Body of pancreas (tissue), 4 donors: ENCODE results near the gene MARS1. TPM values are rescaled to one million over a fixed set of nuclear protein-coding genes. Genes with fewer than 3 reads are reported as not detected.

Experiments
- ATAC-seq: fragments of 150-250 bp; one replicate; pipeline ENCODE4 v1.9.1; 2016
- DNase-seq, 4 donors: peaks; one replicate each; pipeline ENCODE4 v3.0.0-alpha.2; 2019
- H3K27ac ChIP-seq, 4 donors: fragments of 200-600 bp; sonication (generic); 1 replicate in 3 of 4; 2 replicates in 1 of 4; pipeline versions ENCODE4 v1.5.1 to v1.6.1; 2016 to 2019; ENCODE audit warnings: mild to moderate bottlenecking in 1 of 4, mixed read lengths in 1 of 4, moderate library complexity in 1 of 4
- H3K27me3 ChIP-seq, 2 donors: fragments of 200-600 bp; sonication (generic); one replicate each; pipeline ENCODE4 v1.6.0; 2016; ENCODE audit warnings: mild to moderate bottlenecking in 1 of 2
- H3K36me3 ChIP-seq, 2 donors: fragments of 200-600 bp; sonication (generic); replicated peaks in 1 of 2; 2 replicates each; pipeline ENCODE4 v1.5.1; 2016; ENCODE audit warnings: low read depth in 2 of 2; ENCODE audit not compliant: insufficient read depth in 1 of 2
- H3K4me1 ChIP-seq: fragments of 200-600 bp; sonication (generic); one replicate; pipeline ENCODE4 v1.6.0; 2016
- H3K4me3 ChIP-seq, 2 donors: fragments of 200-600 bp; sonication (generic); 1 replicate in 1 of 2; 2 replicates in 1 of 2; pipeline ENCODE4 v1.5.1; 2016 to 2019
- H3K9me3 ChIP-seq, 3 donors: fragments of 200-600 bp; sonication (generic); 1 replicate in 2 of 3; 2 replicates in 1 of 3; pipeline ENCODE4 v1.5.1; 2016
- POLR2A ChIP-seq, 3 donors: fragments of 450-650 bp; IDR thresholded peaks; one replicate each; pipeline ENCODE4 v1.6.1; 2016; ENCODE audit warnings: antibody characterized with exemption in 3 of 3, mild to moderate bottlenecking in 2 of 3
- WGBS, 2 donors: methylation state at CpG; one replicate each; pipeline ENCODE4 v1.1.5; 2017; 5-methylcytosine and 5-hydroxymethylcytosine counted together
- intact Hi-C: fragments of 100-400 bp; cut with DNase I; formaldehyde crosslinking; loops from one replicate; pipeline ENCODE4 v1.15.1; 2023
- total RNA-seq, 2 donors: library from RNA; depleted of rRNA; stranded (reverse); fragments of >200 nt; gene quantifications; one replicate each; pipeline ENCODE4 v1.1.0, GENCODE V29; 2016
- TF ChIP-seq, protein P1 (sequence below), 7 experiments: fragments of 450-650 bp in 4 of 7; fragments of 200-600 bp in 3 of 7; sonication (generic) in 3 of 7; IDR thresholded peaks; one replicate each; pipeline ENCODE4 v1.5.1; 2016 to 2019; ENCODE audit warnings: antibody characterized with exemption in 7 of 7

Gene MARS1
- total RNA-seq, 2 donors from 2014 or later: 61.7 to 103 TPM

DNA sequence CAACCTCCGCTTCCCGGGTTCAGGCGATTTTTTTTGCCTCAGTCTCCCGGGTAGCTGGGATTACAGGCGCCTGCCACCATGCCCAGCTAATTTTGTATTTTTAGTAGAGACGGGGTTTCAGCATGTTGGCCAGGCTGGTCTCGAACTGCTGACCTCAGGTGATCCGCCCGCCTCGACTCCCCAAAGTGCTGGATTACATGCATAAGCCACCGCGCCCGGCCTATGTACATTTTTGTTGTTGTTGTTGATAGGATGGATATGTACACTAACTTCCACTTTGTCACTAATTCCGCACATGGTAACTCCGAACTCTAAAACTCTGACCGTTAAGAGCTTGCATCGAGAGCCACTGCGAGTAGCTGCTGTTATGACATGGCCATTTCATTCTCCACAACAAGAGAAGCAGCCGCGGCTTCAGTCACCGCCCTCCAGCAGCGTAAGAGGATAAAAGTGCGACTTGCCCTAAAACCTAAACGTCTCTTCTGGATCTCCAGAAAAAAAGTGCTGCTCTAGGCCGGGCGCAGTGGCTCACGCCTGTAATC, 742 bp upstream of the MARS1 start:
- TF ChIP-seq POLR2A (IDR thresholded peaks at IDR 0.05): no peak
- TF ChIP-seq, protein P1, sequence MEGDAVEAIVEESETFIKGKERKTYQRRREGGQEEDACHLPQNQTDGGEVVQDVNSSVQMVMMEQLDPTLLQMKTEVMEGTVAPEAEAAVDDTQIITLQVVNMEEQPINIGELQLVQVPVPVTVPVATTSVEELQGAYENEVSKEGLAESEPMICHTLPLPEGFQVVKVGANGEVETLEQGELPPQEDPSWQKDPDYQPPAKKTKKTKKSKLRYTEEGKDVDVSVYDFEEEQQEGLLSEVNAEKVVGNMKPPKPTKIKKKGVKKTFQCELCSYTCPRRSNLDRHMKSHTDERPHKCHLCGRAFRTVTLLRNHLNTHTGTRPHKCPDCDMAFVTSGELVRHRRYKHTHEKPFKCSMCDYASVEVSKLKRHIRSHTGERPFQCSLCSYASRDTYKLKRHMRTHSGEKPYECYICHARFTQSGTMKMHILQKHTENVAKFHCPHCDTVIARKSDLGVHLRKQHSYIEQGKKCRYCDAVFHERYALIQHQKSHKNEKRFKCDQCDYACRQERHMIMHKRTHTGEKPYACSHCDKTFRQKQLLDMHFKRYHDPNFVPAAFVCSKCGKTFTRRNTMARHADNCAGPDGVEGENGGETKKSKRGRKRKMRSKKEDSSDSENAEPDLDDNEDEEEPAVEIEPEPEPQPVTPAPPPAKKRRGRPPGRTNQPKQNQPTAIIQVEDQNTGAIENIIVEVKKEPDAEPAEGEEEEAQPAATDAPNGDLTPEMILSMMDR (IDR thresholded peaks at IDR 0.05): no peak
- no peak overlapping the region for H3K4me3 ChIP-seq
- H3K36me3 ChIP-seq: peaks cover 9 to 16% of the 10 kb centered on the region in 2 donors
- no peaks in the 10 kb centered on the region for H3K9me3 ChIP-seq
- no peak overlapping the region for H3K27ac ChIP-seq
- H3K27me3 ChIP-seq: no peaks in the 10 kb centered on the region
- ATAC-seq (no peak), DNase-seq (no peak)
- intact Hi-C loops: no loop called here
- 76 to 81% methylated on average over 27 of the region's 27 CpGs for WGBS, 2 donors
- peaks cover 15% of the 10 kb centered on the region for H3K4me1 ChIP-seq

DNA sequence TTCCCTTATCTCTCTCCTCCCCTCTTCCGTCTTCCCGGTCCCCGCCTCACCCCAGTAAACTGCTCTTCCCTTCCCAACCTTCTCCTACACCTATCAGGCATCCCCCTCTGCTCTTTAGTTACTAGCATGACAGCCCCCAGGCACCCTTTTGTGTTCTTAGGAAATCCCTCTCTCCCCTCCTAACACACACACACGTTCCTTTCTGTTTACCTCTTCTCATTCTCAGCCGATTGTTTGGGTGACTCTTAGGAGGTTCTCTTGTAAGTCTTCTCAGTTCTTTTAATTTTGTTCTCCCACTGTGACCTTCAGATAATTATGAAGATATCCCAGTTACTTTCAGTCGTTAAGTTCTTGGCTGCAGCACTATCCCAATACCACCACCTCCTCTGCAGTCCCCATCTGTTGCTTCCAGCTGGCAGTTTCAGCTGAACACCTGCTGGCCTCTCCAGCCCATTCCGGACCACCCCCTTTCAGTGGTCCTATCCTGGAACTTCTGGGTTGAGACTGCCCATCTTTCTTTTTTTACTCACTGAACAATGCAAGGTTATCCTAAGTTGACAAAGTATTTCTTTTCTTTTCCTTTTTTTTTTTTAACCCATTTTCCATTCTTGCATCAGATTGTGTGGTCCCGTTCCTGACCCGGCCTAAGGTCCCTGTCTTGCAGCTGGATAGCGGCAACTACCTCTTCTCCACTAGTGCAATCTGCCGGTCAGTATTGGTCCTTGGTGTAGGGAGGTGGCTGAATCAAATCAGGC, 711 bp downstream of the MARS1 start:
- intact Hi-C loops: no loop called here
- no peaks in the 10 kb centered on the region for H3K9me3 ChIP-seq
- DNase-seq (no peak), ATAC-seq (no peak)
- H3K4me3 ChIP-seq: peak overlapping the region; percentile 96 to 98
- H3K36me3 ChIP-seq: peaks cover 9 to 18% of the 10 kb centered on the region in 2 donors
- TF ChIP-seq, protein P1 (IDR thresholded peaks at IDR 0.05): no peak
- TF ChIP-seq POLR2A (IDR thresholded peaks at IDR 0.05): no peak
- 9% methylated on average over 11 of the region's 11 CpGs for whole genome bisulfite sequencing, 2 donors
- no peaks in the 10 kb centered on the region for H3K27me3 ChIP-seq
- peaks cover 15% of the 10 kb centered on the region for H3K4me1 ChIP-seq
- peak overlapping the region; percentile 65 to 82 (median 72) for H3K27ac ChIP-seq

DNA sequence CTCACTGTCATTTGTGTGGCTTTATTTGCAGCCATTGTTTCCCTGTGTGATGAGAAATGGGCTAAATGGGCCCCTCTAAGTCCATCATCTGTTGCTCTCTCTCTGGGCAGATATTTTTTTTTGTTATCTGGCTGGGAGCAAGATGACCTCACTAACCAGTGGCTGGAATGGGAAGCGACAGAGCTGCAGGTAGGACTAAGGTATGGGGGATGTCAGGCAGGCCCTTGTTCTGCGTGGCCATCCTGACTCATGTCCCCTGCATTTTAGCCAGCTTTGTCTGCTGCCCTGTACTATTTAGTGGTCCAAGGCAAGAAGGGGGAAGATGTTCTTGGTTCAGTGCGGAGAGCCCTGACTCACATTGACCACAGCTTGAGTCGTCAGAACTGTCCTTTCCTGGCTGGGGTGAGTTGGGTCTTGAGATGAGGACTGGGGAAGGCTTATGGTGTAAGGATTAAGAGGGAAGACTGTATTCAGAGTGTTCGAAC, 1.3 kb downstream of the MARS1 start:
- Histone ChIP-seq H3K4me1 (peaks cover 15% of the 10 kb centered on the region), H3K36me3 (peaks cover 9 to 18% of the 10 kb centered on the region in 2 donors), H3K4me3 (peak overlapping the region; percentile 96 to 98), H3K27me3 (no peaks in the 10 kb centered on the region), H3K9me3 (no peaks in the 10 kb centered on the region), H3K27ac (peak overlapping the region in 3 of 4 donors; percentile 65 to 82 (median 72))
- 54 to 55% methylated on average over 5 of the region's 5 CpGs for WGBS, 2 donors
- intact Hi-C loops: no loop called here
- DNase-seq (no peak), ATAC-seq (no peak)
- TF ChIP-seq POLR2A (IDR thresholded peaks at IDR 0.05): no peak
- TF ChIP-seq, protein P1 (IDR thresholded peaks at IDR 0.05): no peak

DNA sequence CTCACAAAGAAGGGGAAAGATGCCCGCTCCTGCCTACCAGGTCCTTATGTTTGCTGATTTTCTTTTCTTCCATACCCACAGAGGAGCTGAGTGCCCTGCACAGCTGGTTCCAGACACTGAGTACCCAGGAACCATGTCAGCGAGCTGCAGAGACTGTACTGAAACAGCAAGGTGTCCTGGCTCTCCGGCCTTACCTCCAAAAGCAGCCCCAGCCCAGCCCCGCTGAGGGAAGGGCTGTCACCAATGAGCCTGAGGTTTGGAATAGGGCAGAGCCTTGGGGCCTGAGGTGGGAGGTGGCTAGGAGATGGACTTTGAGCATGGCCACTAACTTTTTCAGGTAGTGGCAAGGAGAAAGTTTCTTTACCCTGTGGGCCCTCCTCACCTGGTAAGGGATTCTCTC, 2.3 kb downstream of the MARS1 start:
- no peak overlapping the region for H3K4me3 ChIP-seq
- H3K27me3 ChIP-seq: no peaks in the 10 kb centered on the region
- TF ChIP-seq, protein P1 (IDR thresholded peaks at IDR 0.05): no peak
- no peak for TF ChIP-seq POLR2A (IDR thresholded peaks at IDR 0.05)
- no peaks in the 10 kb centered on the region for H3K9me3 ChIP-seq
- H3K4me1 ChIP-seq: peaks cover 15% of the 10 kb centered on the region
- ATAC-seq (no peak), DNase-seq (no peak)
- 90 to 97% methylated on average over 1 to 4 of the region's 4 CpGs for WGBS, 2 donors
- intact Hi-C loops: no loop called here
- no peak overlapping the region for H3K27ac ChIP-seq
- peaks cover 9 to 18% of the 10 kb centered on the region in 2 donors for H3K36me3 ChIP-seq
